Tibial nerve (tissue), 3 donors: Measurements from ENCODE around the gene SERTM1.

ENCODE experiments used
- POLR2A ChIP-seq, 2 donors: fragments of 450-650 bp; IDR thresholded peaks; one replicate each; pipeline ENCODE4 v1.6.1; 2017; ENCODE audit warnings: antibody characterized with exemption in 2 of 2, mild to moderate bottlenecking in 2 of 2, moderate library complexity in 2 of 2
- TF ChIP-seq, protein P1 (sequence below), 5 experiments: fragments of 200-600 bp in 3 of 5; fragments of 450-650 bp in 2 of 5; sonication (generic) in 3 of 5; IDR thresholded peaks; one replicate each; pipeline ENCODE4 v1.5.1; 2016 to 2019; ENCODE audit warnings: antibody characterized with exemption in 5 of 5, mild to moderate bottlenecking in 3 of 5, moderate library complexity in 2 of 5

DNA sequence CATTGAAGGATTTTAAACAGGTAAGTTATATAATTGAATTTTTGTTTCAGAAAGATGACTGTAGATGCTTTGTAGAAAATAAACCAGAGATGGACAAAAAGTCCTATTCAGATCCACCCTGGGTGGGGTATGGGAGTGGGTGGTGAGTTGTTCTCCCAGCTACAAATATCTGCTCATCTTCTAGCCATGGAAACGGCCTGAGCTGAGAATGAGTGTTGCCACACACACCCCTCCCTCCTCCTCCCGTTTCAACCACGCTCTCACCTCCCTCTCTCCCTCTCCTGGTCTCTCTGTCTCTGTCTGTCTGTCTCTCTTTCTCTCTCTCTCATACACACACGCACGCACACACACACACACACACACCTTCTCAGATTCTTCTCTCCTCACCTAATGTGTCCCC is 26.4 kb downstream of the SERTM1 start:
- TF ChIP-seq POLR2A (IDR thresholded peaks at IDR 0.05), result no peak
- TF ChIP-seq, protein P1, sequence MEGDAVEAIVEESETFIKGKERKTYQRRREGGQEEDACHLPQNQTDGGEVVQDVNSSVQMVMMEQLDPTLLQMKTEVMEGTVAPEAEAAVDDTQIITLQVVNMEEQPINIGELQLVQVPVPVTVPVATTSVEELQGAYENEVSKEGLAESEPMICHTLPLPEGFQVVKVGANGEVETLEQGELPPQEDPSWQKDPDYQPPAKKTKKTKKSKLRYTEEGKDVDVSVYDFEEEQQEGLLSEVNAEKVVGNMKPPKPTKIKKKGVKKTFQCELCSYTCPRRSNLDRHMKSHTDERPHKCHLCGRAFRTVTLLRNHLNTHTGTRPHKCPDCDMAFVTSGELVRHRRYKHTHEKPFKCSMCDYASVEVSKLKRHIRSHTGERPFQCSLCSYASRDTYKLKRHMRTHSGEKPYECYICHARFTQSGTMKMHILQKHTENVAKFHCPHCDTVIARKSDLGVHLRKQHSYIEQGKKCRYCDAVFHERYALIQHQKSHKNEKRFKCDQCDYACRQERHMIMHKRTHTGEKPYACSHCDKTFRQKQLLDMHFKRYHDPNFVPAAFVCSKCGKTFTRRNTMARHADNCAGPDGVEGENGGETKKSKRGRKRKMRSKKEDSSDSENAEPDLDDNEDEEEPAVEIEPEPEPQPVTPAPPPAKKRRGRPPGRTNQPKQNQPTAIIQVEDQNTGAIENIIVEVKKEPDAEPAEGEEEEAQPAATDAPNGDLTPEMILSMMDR (IDR thresholded peaks at IDR 0.05), result no peak
